ENCODE measurements around the gene STX7. TPM values are rescaled to one million over a fixed set of nuclear protein-coding genes. Genes with fewer than 3 reads are reported as not detected.

The STX7 gene
- total and polyA plus RNA-seq, 8 donors, result 46.1 to 69.7 (median 58.7) TPM

GRCh38 chr6:132520953-132521352 lies 8.0 kb upstream of the STX7 start:
- no peak for ATAC-seq
- Histone ChIP-seq H3K27ac (no peak overlapping the region), H3K4me1 (no peaks in the 10 kb centered on the region), H3K36me3 (no peaks in the 10 kb centered on the region), H3K27me3 (no peaks in the 10 kb centered on the region), H3K9me3 (no peaks in the 10 kb centered on the region), H3K4me3 (no peak overlapping the region)
- DNase-seq, result no peak
- no peak for TF ChIP-seq CTCF (IDR thresholded peaks at IDR 0.05)
- intact Hi-C loops (cut with DNase I), result no loop called here

- TF ChIP-seq CTCF (IDR thresholded peaks at IDR 0.05), result no peak
- no peaks in the 10 kb centered on the region for H3K36me3 ChIP-seq
- intact Hi-C loops (cut with DNase I), result no loop called here
Observed at GRCh38 chr6:132515386-132515785, 2.5 kb upstream of the STX7 start.

GRCh38 chr6:132513831-132514545 lies 1.1 kb upstream of the STX7 start:
- no peak for ATAC-seq
- Histone ChIP-seq H3K27me3 (no peaks in the 10 kb centered on the region), H3K4me1 (peaks cover 7 to 36% of the 10 kb centered on the region in 2 donors), H3K36me3 (no peaks in the 10 kb centered on the region), H3K4me3 (peak overlapping the region in 1 of 2 donors; percentile 95), H3K27ac (peak overlapping the region in 1 of 2 donors; percentile 98), H3K9me3 (no peaks in the 10 kb centered on the region)
- DNase-seq, result no peak
- intact Hi-C loops (cut with DNase I), result no loop called here
- no peak for TF ChIP-seq CTCF (IDR thresholded peaks at IDR 0.05)

More at GRCh38 chr6:132515386-132515785, 2.5 kb upstream of the STX7 start:
- Histone ChIP-seq H3K27ac (no peak overlapping the region), H3K4me3 (no peak overlapping the region), H3K27me3 (no peaks in the 10 kb centered on the region), H3K4me1 (peaks cover 7 to 27% of the 10 kb centered on the region in 2 donors), H3K9me3 (no peaks in the 10 kb centered on the region)
- no peak for ATAC-seq
- no peak for DNase-seq

GRCh38 chr6:132512342-132512637 lies 626 bp downstream of the STX7 start:
- peak overlapping the region; percentile 92 to 98 for H3K27ac ChIP-seq
- no peak for ATAC-seq
- H3K36me3 ChIP-seq, result peaks cover 0 to 10% of the 10 kb centered on the region in 2 donors
- TF ChIP-seq CTCF (IDR thresholded peaks at IDR 0.05), result no peak
- H3K4me3 ChIP-seq, result peak overlapping the region; percentile 93 to 95
- intact Hi-C loops (cut with DNase I), result no loop called here
- no peak for DNase-seq
- peaks cover 7 to 42% of the 10 kb centered on the region in 2 donors for H3K4me1 ChIP-seq
- H3K9me3 ChIP-seq, result no peaks in the 10 kb centered on the region
- no peaks in the 10 kb centered on the region for H3K27me3 ChIP-seq

GRCh38 chr6:132511831-132512220 lies 1.1 kb downstream of the STX7 start:
- no peaks in the 10 kb centered on the region for H3K27me3 ChIP-seq
- peak overlapping the region; percentile 92 to 98 for H3K27ac ChIP-seq
- ATAC-seq, result no peak
- no peaks in the 10 kb centered on the region for H3K9me3 ChIP-seq
- TF ChIP-seq CTCF (IDR thresholded peaks at IDR 0.05), result no peak
- H3K4me1 ChIP-seq, result peaks cover 7 to 42% of the 10 kb centered on the region in 2 donors
- H3K4me3 ChIP-seq, result peak overlapping the region; percentile 93 to 95
- no peak for DNase-seq
- peaks cover 0 to 10% of the 10 kb centered on the region in 2 donors for H3K36me3 ChIP-seq
- intact Hi-C loops (cut with DNase I), result no loop called here

Data from left lung (tissue), 10 donors.